ENCODE data around the gene FAM81A. TPM values are rescaled to one million over a fixed set of nuclear protein-coding genes. Genes with fewer than 3 reads are reported as not detected.
A peak's percentile ranks its signal among the peaks of the same experiment; 100 is the strongest.

The FAM81A gene
- total RNA-seq, 2 experiments from 2014 or later, result not detected

DNA sequence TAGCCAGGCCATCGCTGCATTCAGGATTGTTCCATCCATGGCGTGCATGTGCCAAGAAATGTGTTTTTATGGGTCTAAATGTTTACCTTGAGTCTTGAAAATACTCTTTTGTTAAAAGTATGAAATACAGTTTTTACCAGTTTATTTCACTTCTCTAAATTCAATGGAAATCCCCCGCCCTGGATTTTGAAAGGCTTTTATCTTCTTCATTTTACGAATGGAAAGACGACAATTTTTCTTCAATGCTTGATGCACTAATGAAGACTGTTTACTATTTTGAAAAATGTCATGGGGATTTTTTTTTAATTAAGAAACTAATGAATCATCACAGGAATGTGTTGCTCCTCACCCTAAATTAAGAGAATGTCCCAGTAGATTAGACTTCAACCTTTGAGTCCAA is 83.5 kb downstream of the FAM81A start:
- H3K4me1 ChIP-seq (ENCODE audit: insufficient read depth, low read length), result peaks cover 21% of the 10 kb centered on the region
- ChIA-PET CTCF (no interaction called here), POLR2A (no interaction called here)
- H3K36me3 Mint-ChIP-seq (ENCODE audit: low read depth), result no peaks in the 10 kb centered on the region
- H3K9me3 Mint-ChIP-seq, result no peaks in the 10 kb centered on the region
- ATAC-seq (ENCODE audit: poor library complexity), result no peak
- H3K4me1 Mint-ChIP-seq (ENCODE audit: low read depth), result peaks cover 33% of the 10 kb centered on the region
- intact Hi-C loops (cut with DNase I, micrococcal nuclease), result loop anchor here (10.0 kb wide), 3 partner anchors 537 to 1657 kb away; partner anchors contain the start of gene RNF111 (in 1 of the 2)
- no peak overlapping the region for H3K4me3 ChIP-seq (ENCODE audit: low read length)
- no peak for DNase-seq
- no peaks in the 10 kb centered on the region for H3K9me3 ChIP-seq (ENCODE audit: control insufficient read depth in 1 of 2, insufficient read depth in 1 of 2, low read length in 2 of 2)
- no peak overlapping the region for H3K27ac Mint-ChIP-seq
- H3K27me3 Mint-ChIP-seq, result no peaks in the 10 kb centered on the region
- no peaks in the 10 kb centered on the region for H3K36me3 ChIP-seq (ENCODE audit: insufficient read depth, low read length)
- no peak overlapping the region for H3K27ac ChIP-seq (ENCODE audit: low read depth in 1 of 2, low read length in 2 of 2)
- no peak overlapping the region for H3K4me3 Mint-ChIP-seq
- H3K27me3 ChIP-seq (ENCODE audit: control insufficient read depth in 1 of 2, insufficient read depth in 2 of 2, low read length in 2 of 2), result no peaks in the 10 kb centered on the region
- TF ChIP-seq, protein P1, sequence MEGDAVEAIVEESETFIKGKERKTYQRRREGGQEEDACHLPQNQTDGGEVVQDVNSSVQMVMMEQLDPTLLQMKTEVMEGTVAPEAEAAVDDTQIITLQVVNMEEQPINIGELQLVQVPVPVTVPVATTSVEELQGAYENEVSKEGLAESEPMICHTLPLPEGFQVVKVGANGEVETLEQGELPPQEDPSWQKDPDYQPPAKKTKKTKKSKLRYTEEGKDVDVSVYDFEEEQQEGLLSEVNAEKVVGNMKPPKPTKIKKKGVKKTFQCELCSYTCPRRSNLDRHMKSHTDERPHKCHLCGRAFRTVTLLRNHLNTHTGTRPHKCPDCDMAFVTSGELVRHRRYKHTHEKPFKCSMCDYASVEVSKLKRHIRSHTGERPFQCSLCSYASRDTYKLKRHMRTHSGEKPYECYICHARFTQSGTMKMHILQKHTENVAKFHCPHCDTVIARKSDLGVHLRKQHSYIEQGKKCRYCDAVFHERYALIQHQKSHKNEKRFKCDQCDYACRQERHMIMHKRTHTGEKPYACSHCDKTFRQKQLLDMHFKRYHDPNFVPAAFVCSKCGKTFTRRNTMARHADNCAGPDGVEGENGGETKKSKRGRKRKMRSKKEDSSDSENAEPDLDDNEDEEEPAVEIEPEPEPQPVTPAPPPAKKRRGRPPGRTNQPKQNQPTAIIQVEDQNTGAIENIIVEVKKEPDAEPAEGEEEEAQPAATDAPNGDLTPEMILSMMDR (IDR thresholded peaks at IDR 0.05), result no peak

DNA sequence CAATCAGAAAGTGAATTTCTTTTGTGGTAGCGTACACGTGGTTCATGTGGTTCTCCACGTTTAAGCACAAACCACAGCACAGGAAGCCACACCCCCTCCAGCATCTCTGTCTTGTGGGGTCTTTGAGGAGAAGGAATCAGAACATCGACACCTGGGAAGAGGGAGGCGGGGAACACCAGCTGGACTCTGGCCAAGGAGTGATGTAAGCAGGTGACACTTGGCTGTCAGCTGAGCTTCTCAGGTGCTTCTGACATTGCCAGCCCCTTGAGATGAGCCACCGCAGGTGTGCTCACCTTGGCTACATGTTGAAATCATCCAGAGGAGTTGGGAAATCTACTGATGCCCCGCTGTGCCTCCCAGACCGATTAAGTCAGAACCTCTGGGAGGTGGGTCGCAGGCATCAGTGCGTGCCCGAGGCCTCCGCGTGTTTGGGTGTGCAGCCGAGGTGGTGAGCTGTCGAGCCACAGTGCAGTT is 85.0 kb downstream of the FAM81A start:
- no peak overlapping the region for H3K4me3 ChIP-seq (ENCODE audit: low read length)
- TF ChIP-seq, protein P1 (IDR thresholded peaks at IDR 0.05), result no peak
- no peaks in the 10 kb centered on the region for H3K36me3 Mint-ChIP-seq (ENCODE audit: low read depth)
- no peak overlapping the region for H3K27ac ChIP-seq (ENCODE audit: low read depth in 1 of 2, low read length in 2 of 2)
- intact Hi-C loops (cut with DNase I, micrococcal nuclease), result loop anchor here (10.0 kb wide), 3 partner anchors 538 to 1658 kb away; partner anchors contain the start of gene RNF111 (in 1 of the 2)
- H3K27ac Mint-ChIP-seq, result peak overlapping the region; percentile 75
- H3K27me3 Mint-ChIP-seq, result no peaks in the 10 kb centered on the region
- H3K4me3 Mint-ChIP-seq, result peak overlapping the region; percentile 72
- peak; percentile 79 for ATAC-seq (ENCODE audit: poor library complexity)
- POLR2A ChIA-PET, result interaction anchor here (0.5 to 1.9 kb wide), 5 partner anchors 8 to 547 kb away, joined by 3 to 7 read pairs (median 4); no protein-coding TSS in a partner anchor
- H3K9me3 Mint-ChIP-seq, result no peaks in the 10 kb centered on the region
- H3K9me3 ChIP-seq (ENCODE audit: control insufficient read depth in 1 of 2, insufficient read depth in 1 of 2, low read length in 2 of 2), result no peaks in the 10 kb centered on the region
- DNase-seq, result peak; percentile 18 to 76 (median 47)
- H3K4me1 Mint-ChIP-seq (ENCODE audit: low read depth), result peaks cover 33% of the 10 kb centered on the region
- CTCF ChIA-PET, result interaction anchor here (2.3 kb wide), 1 partner anchor 10 kb away, joined by 7 read pairs; no protein-coding TSS in a partner anchor
- H3K4me1 ChIP-seq (ENCODE audit: insufficient read depth, low read length), result peaks cover 21% of the 10 kb centered on the region
- no peaks in the 10 kb centered on the region for H3K36me3 ChIP-seq (ENCODE audit: insufficient read depth, low read length)
- H3K27me3 ChIP-seq (ENCODE audit: control insufficient read depth in 1 of 2, insufficient read depth in 2 of 2, low read length in 2 of 2), result no peaks in the 10 kb centered on the region

DNA sequence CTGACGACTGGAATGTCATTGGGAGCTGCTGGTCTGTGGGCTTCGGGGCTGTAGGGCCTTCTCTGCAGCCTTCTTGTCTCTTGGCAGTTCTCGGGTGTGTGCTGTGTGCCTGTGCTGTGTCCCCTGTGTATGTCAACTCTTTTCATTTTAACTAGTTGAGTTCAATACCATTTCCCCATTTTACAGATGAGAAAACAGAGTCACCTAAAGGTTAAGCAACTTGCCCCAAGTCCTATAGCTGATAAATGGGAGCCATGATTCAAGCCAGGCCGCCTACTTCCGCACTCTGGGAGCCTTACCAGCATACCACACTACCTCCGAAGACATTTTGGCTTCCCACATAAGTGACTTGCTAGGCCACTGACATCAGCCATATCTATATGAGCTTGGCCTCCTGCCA is 85.7 kb downstream of the FAM81A start:
- TF ChIP-seq, protein P1 (IDR thresholded peaks at IDR 0.05), result no peak
- Histone ChIP-seq H3K4me1 (ENCODE audit: insufficient read depth, low read length) (peaks cover 22% of the 10 kb centered on the region), H3K27ac (ENCODE audit: low read depth in 1 of 2, low read length in 2 of 2) (no peak overlapping the region), H3K27me3 (ENCODE audit: control insufficient read depth in 1 of 2, insufficient read depth in 2 of 2, low read length in 2 of 2) (no peaks in the 10 kb centered on the region), H3K4me3 (ENCODE audit: low read length) (no peak overlapping the region), H3K36me3 (ENCODE audit: insufficient read depth, low read length) (no peaks in the 10 kb centered on the region), H3K9me3 (ENCODE audit: control insufficient read depth in 1 of 2, insufficient read depth in 1 of 2, low read length in 2 of 2) (no peaks in the 10 kb centered on the region)
- CTCF ChIA-PET, result interaction anchor here (2.3 kb wide), 1 partner anchor 10 kb away, joined by 7 read pairs; no protein-coding TSS in a partner anchor
- Mint-ChIP-seq H3K4me3 (no peak overlapping the region), H3K4me1 (ENCODE audit: low read depth) (peaks cover 33% of the 10 kb centered on the region), H3K9me3 (no peaks in the 10 kb centered on the region), H3K36me3 (ENCODE audit: low read depth) (no peaks in the 10 kb centered on the region), H3K27ac (no peak overlapping the region), H3K27me3 (no peaks in the 10 kb centered on the region)
- intact Hi-C loops (cut with DNase I, micrococcal nuclease), result loop anchor here (10.0 kb wide), 3 partner anchors 539 to 1659 kb away; partner anchors contain the start of gene RNF111 (in 1 of the 2)
- POLR2A ChIA-PET, result interaction anchor here (0.6 to 1.9 kb wide), 4 partner anchors 8 to 691 kb away, joined by 3 to 7 read pairs (median 4); no protein-coding TSS in a partner anchor
- DNase-seq (no peak), ATAC-seq (ENCODE audit: poor library complexity) (no peak)

Data from CD4-positive, alpha-beta T cell (primary cell).